ENCODE data around the gene CPT1A. TPM values are rescaled to one million over a fixed set of nuclear protein-coding genes. Genes with fewer than 3 reads are reported as not detected.

Gene CPT1A
- total and polyA plus RNA-seq, 2 experiments from 2014 or later, result 9.6 to 20.1 TPM

DNA sequence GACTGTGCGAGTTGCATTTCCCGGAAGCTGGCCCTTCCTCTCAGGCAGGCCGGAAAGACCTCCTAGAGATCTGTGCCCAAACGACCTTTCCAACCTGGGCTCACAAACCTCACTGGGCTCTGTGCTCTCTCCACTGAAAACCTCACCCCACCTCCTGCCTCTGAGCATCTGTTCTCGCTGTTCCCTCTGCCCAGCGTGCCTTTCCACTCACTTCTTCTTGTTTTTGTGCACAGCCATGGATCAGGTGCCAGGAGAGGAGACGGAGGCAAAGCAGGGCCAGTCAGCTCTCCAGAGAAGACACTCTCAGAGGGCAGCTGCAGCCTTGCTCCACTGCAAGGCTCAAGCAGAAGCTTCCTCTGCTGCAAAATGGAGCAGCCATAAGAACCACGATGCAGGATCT lies 10.9 kb upstream of the CPT1A start:
- Histone ChIP-seq H3K27me3 (replicated peaks; ENCODE audit: insufficient read depth) (peaks cover 14% of the 10 kb centered on the region; the same call in 1 of the 2 replicates), H3K4me2 (ENCODE audit: unreplicated experiment) (no peak overlapping the region), H3K4me1 (ENCODE audit: insufficient read depth) (0 out of 2 replicates have a peak, but pooled peaks cover 6% of the 10 kb centered on the region), H3K27ac (no peak overlapping the region), H3K9ac (no peak overlapping the region), H2AFZ (no peak overlapping the region), H3F3A (ENCODE audit: insufficient read depth) (peaks cover 13% of the 10 kb centered on the region; the same call in 1 of the 2 replicates), H3K4me3 (no peak overlapping the region), H4K20me1 (ENCODE audit: insufficient read depth) (no peaks in the 10 kb centered on the region), H3K36me3 (ENCODE audit: low read depth) (no peaks in the 10 kb centered on the region), H3K9me3 (ENCODE audit: low read depth) (no peaks in the 10 kb centered on the region), H3K79me2 (ENCODE audit: insufficient read depth) (no peaks in the 10 kb centered on the region), H3K9me2 (ENCODE audit: insufficient read depth) (no peaks in the 10 kb centered on the region)
- no peak for TF ChIP-seq EZH2 (IDR thresholded peaks at IDR 0.05; ENCODE audit: insufficient read depth, poor library complexity, severe bottlenecking)
- TF ChIP-seq EZH2phosphoT487 (IDR thresholded peaks at IDR 0.05; ENCODE audit: insufficient read depth, low read depth), result no peak
- no peak for DNase-seq
- 80 to 84% methylated on average over 8 of the region's 8 CpGs for WGBS, 2 experiments (ENCODE audit: low coverage in 1 of 2, low lambda C conversion rate in 2 of 2, missing lambda C conversion rate in 2 of 2)
- in situ Hi-C loops (cut with MboI), result no loop called here

DNA sequence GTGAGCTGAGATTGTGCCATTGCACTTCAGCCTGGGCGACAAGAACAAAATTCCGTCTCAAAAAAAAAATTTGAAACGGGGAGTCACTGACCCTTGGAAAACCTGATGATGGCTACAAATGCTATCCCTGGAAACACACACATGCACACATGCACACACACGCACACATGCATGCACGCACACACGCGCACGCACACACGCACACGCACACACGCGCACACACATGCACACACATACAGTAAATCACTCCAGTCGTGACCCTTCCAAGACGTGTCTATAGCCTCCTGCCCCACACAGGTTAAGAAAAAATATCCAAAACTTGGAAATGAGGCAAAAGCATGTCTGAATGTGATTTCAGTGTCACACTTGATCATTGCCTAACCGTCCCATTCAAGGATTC lies 6.7 kb upstream of the CPT1A start:
- in situ Hi-C loops (cut with MboI), result no loop called here
- Histone ChIP-seq H3K27me3 (replicated peaks; ENCODE audit: insufficient read depth) (no peaks in the 10 kb centered on the region), H3K36me3 (ENCODE audit: low read depth) (no peaks in the 10 kb centered on the region), H3K9me2 (ENCODE audit: insufficient read depth) (no peaks in the 10 kb centered on the region), H3K4me1 (ENCODE audit: insufficient read depth) (no peaks in the 10 kb centered on the region), H3K4me3 (no peak overlapping the region), H2AFZ (no peak overlapping the region), H3F3A (ENCODE audit: insufficient read depth) (no peaks in the 10 kb centered on the region), H3K9me3 (ENCODE audit: low read depth) (no peaks in the 10 kb centered on the region), H3K4me2 (ENCODE audit: unreplicated experiment) (no peak overlapping the region), H3K9ac (no peak overlapping the region), H3K79me2 (ENCODE audit: insufficient read depth) (no peaks in the 10 kb centered on the region), H4K20me1 (ENCODE audit: insufficient read depth) (no peaks in the 10 kb centered on the region), H3K27ac (no peak overlapping the region)
- WGBS, 2 experiments (ENCODE audit: low coverage in 1 of 2, low lambda C conversion rate in 2 of 2, missing lambda C conversion rate in 2 of 2), result 77 to 79% methylated on average over 15 of the region's 15 CpGs
- DNase-seq, result no peak
- no peak for TF ChIP-seq EZH2 (IDR thresholded peaks at IDR 0.05; ENCODE audit: insufficient read depth, poor library complexity, severe bottlenecking)
- TF ChIP-seq EZH2phosphoT487 (IDR thresholded peaks at IDR 0.05; ENCODE audit: insufficient read depth, low read depth), result no peak

- H3K4me2 ChIP-seq (ENCODE audit: unreplicated experiment), result no peak overlapping the region
- H3F3A ChIP-seq (ENCODE audit: insufficient read depth), result no peaks in the 10 kb centered on the region
- no peaks in the 10 kb centered on the region for H4K20me1 ChIP-seq (ENCODE audit: insufficient read depth)
- DNase-seq, result no peak
- H3K9ac ChIP-seq, result no peak overlapping the region
- no peaks in the 10 kb centered on the region for H3K36me3 ChIP-seq (ENCODE audit: low read depth)
- H3K9me3 ChIP-seq (ENCODE audit: low read depth), result no peaks in the 10 kb centered on the region
- no peak overlapping the region for H2AFZ ChIP-seq
- H3K27me3 ChIP-seq (replicated peaks; ENCODE audit: insufficient read depth), result no peaks in the 10 kb centered on the region
- H3K27ac ChIP-seq, result no peak overlapping the region
- in situ Hi-C loops (cut with MboI), result no loop called here
- TF ChIP-seq EZH2phosphoT487 (IDR thresholded peaks at IDR 0.05; ENCODE audit: insufficient read depth, low read depth) (no peak), EZH2 (IDR thresholded peaks at IDR 0.05; ENCODE audit: insufficient read depth, poor library complexity, severe bottlenecking) (no peak)
- H3K79me2 ChIP-seq (ENCODE audit: insufficient read depth), result 0 out of 2 replicates have a peak, but pooled peaks cover under 1% of the 10 kb centered on the region
- H3K4me3 ChIP-seq, result no peak overlapping the region
- 72 to 81% methylated on average over 4 of the region's 4 CpGs for WGBS, 2 experiments (ENCODE audit: low coverage in 1 of 2, low lambda C conversion rate in 2 of 2, missing lambda C conversion rate in 2 of 2)
- 0 out of 2 replicates have a peak, but pooled peaks cover under 1% of the 10 kb centered on the region for H3K4me1 ChIP-seq (ENCODE audit: insufficient read depth)
- H3K9me2 ChIP-seq (ENCODE audit: insufficient read depth), result no peaks in the 10 kb centered on the region
Measured at GRCh38 chr11:68847395-68847794, 5.7 kb upstream of the CPT1A start.

DNA sequence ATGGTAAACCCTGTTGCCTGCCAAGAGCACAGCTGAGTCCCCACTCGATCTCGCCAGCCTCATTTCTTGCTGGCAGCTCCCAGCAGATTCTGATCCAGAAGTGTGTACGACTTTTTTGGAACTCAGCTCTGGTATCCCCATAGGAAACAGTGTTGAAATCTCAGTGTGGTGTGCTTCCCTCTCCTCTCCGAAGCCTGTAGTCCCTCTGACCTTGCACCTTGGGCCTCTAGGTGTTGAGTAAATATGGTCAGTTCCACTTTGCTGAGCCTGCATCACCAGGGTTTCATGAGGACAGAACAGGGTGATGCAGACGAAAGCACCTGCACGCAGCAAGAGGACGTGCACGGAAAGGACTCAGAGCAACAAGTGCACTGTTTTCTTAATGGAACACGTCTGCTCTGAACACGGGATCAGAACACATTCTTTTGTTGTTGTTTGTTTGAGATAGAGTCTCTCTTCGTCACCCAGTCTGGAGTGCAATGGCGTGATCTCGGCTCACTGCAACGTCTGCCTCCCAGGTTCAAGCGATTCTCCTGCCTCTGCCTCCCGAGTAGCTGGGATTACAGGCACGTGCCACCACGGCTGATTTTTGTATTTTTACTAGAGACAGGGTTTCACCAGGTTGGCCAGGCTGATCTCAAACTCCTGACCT lies 3.8 kb upstream of the CPT1A start:
- Histone ChIP-seq H3K4me2 (ENCODE audit: unreplicated experiment) (no peak overlapping the region), H3F3A (ENCODE audit: insufficient read depth) (peaks cover under 1% of the 10 kb centered on the region; the same call in 1 of the 2 replicates), H3K36me3 (ENCODE audit: low read depth) (no peaks in the 10 kb centered on the region), H3K9me3 (ENCODE audit: low read depth) (no peaks in the 10 kb centered on the region), H3K79me2 (ENCODE audit: insufficient read depth) (0 out of 2 replicates have a peak, but pooled peaks cover 10% of the 10 kb centered on the region), H2AFZ (no peak overlapping the region), H3K9me2 (ENCODE audit: insufficient read depth) (no peaks in the 10 kb centered on the region), H4K20me1 (ENCODE audit: insufficient read depth) (no peaks in the 10 kb centered on the region), H3K4me3 (no peak overlapping the region), H3K27me3 (replicated peaks; ENCODE audit: insufficient read depth) (no peaks in the 10 kb centered on the region), H3K9ac (no peak overlapping the region), H3K27ac (no peak overlapping the region), H3K4me1 (ENCODE audit: insufficient read depth) (0 out of 2 replicates have a peak, but pooled peaks cover 4% of the 10 kb centered on the region)
- TF ChIP-seq EZH2phosphoT487 (IDR thresholded peaks at IDR 0.05; ENCODE audit: insufficient read depth, low read depth) (no peak), EZH2 (IDR thresholded peaks at IDR 0.05; ENCODE audit: insufficient read depth, poor library complexity, severe bottlenecking) (no peak)
- no peak for DNase-seq
- WGBS, 2 experiments (ENCODE audit: low coverage in 1 of 2, low lambda C conversion rate in 2 of 2, missing lambda C conversion rate in 2 of 2), result 49 to 50% methylated on average over 18 of the region's 18 CpGs
- in situ Hi-C loops (cut with MboI), result no loop called here
